Dermis blood vessel endothelial cell (primary cell): ENCODE measurements around the gene PLEKHG1. TPM values are rescaled to one million over a fixed set of nuclear protein-coding genes. Genes with fewer than 3 reads are reported as not detected.
A peak's percentile ranks its signal among the peaks of the same experiment; 100 is the strongest.

Source experiments
- DNase-seq: peaks from one replicate; pipeline ENCODE4 v3.0.0; 2010
- total RNA-seq: library from RNA; depleted of rRNA; stranded (reverse); fragments of >200 nt; gene quantifications from 2 replicates; pipeline ENCODE4 v1.2.3, GENCODE V29; 2014

PLEKHG1 gene
- total RNA-seq, 1 donor from 2014 or later, result 74.5 TPM

DNA sequence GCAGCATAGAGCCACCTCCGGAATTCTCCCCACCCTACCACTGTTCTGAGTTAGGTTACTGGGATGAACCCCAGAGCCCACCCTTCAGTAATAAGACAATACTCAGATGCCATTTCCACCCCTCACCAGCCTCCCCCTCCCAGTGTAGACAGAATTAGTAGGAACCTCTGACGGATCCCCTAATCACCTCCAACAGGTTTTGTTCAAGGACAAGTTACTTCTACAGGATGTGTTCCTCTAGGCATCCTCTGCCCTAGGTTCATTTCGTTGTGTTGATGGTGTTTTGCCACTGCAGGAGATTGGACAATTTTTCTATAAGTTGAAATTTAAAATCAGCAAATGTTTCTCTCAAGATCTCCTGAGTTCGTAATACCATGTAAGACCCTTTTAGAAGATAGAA, 22.8 kb downstream of the PLEKHG1 start:
- no peak for DNase-seq

GRCh38 chr6:150622941-150623874, 23.5 kb downstream of the PLEKHG1 start:
- DNase-seq, result peak; percentile 80

GRCh38 chr6:150624191-150624590, 24.5 kb downstream of the PLEKHG1 start:
- no peak for DNase-seq

GRCh38 chr6:150625927-150626326, 26.2 kb downstream of the PLEKHG1 start:
- no peak for DNase-seq

DNA sequence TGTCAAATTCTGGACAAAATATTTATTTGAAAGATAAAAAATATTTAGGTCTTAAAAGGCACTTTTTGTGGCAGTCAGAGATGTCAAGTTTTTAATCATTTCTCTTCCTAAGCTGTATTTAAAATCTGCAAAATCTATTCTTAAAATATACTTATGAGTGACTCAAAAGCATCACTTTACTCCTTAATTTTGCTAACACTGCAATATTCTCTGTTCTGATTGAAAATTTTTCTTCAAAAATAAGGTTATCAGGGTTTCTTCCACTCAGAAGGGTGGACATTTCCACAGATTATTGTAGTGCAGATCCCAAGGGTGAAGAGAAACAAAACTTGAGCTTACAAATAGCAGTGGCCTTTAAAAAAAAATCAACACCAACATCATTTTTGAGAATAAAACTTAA, 27.5 kb downstream of the PLEKHG1 start:
- DNase-seq, result no peak

GRCh38 chr6:150627585-150628025, 27.9 kb downstream of the PLEKHG1 start:
- peak; percentile 40 for DNase-seq

DNA sequence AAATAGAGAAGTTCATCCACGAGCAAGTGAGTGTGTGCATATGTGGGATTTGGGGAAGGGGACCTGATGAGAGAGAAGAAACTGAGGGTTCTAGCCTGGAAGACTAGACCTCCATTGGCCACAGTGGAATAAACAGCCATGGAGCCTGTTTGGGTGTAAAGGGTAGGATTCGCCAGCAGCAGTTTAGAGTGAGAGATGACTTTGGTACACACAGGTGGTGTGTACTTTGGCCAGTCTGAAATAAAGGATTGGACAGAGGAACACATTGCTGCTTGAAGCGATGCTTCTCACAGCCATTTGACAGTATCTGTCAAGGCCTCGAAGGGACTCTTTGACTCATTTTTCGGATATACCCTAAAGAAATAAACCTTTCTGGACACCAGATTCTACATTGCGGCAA, 29.2 kb downstream of the PLEKHG1 start:
- DNase-seq, result no peak

GRCh38 chr6:150631283-150631983, 31.7 kb downstream of the PLEKHG1 start:
- DNase-seq, result no peak

DNA sequence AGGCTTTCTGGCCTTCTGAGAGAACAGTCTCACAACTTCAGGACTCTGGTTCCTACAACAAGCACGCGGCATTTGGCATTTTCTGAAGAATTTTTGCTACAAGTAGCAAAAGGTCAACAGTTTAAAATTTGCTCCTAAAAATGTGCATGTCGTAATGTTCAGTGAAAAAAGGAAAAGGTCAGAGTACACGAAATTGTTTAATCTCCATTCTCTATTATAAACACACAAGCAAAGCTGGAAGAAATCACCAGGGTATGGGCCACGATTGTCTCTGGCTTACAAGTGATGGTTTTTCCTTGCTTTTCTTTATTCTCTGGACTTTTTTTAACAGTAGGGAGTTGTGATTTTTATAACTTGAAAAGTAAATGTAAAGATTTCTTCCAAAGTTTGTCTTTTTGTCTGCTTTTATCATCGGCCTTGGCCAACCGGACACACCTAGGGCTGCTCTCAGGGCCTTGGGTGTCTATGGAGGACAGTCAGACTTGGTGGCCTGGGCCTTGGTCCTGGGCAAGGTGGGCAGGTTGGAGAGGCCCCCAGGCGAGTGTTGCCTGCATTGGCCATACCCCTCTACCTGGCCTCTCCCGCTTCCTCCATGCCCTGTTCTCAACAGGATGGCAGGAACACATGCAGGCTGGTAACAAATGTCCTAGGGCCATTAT, 32.4 kb downstream of the PLEKHG1 start:
- no peak for DNase-seq

- DNase-seq, result no peak
Observed at GRCh38 chr6:150632785-150633485, 33.2 kb downstream of the PLEKHG1 start.

GRCh38 chr6:150633486-150633834, 33.8 kb downstream of the PLEKHG1 start:
- no peak for DNase-seq

DNA sequence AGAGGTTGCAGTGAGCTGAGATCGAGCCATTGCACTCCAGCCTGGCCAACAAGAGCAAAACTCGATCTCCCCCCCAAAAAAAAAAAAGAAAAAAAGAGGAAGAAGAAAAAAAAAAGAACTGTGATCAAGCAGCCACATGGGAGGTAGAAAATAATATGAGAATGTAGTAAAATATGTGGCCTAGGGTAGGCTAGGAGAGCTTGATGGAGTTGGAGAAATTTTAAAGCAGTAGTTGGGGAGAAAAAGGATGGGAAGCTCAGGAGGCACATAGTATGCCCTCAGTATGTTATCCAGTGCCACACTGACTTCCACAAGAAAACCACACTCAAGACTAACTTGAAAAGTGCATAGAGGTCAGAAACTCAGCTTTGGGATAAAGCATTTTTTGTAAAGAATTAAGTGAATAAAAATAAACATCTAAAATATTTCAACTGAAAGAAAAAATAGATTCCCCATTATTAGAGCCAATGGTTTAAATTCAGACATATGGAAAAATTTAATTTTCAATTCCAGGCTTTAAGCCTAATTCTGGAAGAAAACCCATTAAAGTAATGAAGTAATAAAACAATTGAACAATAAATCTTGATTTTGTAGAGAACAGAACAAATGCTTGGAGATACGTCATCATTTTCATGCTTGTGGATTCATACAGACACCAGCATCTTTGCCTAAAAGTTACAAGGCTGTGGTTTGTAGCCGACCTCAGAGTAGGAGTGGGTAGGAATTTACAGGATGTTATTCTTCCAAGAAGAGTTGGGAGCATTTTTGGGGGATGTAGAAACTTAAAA, 34.7 kb downstream of the PLEKHG1 start:
- DNase-seq, result no peak

DNA sequence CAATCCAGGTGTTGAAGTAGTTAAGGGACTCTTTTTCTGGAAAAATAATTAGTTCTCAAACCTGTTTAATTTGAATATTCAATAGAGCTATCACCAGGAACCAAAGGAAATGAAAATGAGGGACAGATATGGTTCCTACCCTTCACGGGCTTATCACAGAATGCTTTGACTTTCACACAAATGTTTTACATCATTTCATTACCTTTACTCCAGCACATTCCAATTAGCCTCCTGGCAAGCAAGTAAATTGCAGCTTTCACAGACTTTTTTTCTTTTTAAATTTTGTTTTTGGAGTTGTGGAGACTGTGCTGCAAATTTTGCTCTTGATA, 35.2 kb downstream of the PLEKHG1 start:
- DNase-seq, result no peak

GRCh38 chr6:150635906-150636514, 36.3 kb downstream of the PLEKHG1 start:
- DNase-seq, result no peak

GRCh38 chr6:150636808-150637207, 37.1 kb downstream of the PLEKHG1 start:
- no peak for DNase-seq

GRCh38 chr6:150637266-150637665, 37.6 kb downstream of the PLEKHG1 start:
- no peak for DNase-seq

DNA sequence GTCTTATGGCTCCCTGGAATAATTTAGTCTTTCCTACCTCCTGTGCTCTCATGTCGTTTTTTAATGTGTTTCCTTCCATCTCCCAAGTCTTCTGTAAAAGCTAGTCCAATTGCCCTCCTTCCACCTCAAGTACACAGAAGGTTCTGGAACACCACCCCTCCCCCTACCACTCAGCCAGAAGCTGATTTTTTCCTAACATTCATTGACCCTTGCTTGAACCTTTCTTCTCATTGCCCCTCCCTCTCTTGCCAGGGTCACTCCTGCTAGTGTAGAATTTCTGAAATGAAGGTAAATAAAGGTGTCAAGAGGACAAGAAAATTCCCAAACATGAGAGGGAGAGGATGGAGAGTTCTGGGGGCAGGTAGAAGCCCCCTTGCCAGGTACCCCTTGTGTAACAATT, 38.6 kb downstream of the PLEKHG1 start:
- DNase-seq, result no peak

DNA sequence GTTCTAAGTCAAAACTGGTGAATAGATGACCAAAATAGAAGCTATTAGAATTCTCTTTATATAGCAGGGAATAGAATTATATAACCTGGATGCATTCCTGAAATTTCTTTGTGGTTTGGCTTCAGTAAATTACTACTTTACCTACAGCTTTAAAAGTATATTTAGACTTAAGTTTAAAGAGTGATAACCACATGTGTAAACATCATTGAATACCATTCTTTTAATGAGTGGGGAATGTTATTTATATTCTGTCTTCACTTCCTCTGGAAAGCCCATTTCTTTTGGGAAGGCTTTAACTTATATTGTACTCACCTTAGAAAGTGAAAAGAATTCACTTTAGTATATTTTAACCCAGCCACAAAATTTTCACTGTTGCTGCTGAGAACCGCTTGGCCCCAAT, 39.1 kb downstream of the PLEKHG1 start:
- DNase-seq, result no peak

- DNase-seq, result no peak
Observed at GRCh38 chr6:150639823-150640331, 40.2 kb downstream of the PLEKHG1 start.

DNA sequence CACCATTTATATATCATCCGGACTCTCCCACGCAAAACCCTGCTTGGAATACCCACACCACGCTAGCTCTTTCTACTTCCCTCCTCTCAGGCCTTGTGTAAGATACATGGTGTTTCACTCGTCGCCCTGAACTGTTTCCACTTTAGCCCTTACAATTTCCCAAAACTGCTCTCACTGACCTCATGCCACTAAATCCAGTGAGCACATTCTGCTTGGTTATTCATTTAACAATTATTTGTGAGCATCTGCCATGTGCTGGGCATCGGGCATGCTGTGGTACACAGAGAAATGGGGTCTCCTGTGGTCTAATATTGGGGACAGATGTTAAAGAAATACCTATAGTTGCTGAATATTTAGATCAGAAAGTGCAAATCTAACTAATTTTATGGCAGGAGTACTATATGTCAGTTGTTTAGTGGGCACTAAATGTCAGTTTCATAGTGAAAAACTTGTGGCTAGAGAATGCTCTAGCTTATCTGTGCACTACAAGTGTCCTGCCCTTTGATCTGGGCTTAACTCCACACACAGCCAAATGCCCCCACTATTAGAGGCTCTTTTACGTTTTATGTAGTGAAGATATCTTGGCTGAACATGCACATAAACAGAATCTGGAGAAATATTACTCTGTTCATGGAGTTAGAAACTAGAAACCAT, 41.0 kb downstream of the PLEKHG1 start:
- DNase-seq, result no peak
